BE2C (cell line): ENCODE results near the gene RNF223.

Source experiments
- DNase-seq: peaks from one replicate; pipeline ENCODE4 v3.0.0-alpha.2; 2020
- H3K27me3 ChIP-seq: fragments of 250-450 bp; sonication (Bioruptor Pico); 2 replicates; pipeline ENCODE4 v1.5.1; 2020; ENCODE audit warnings: mild to moderate bottlenecking
- H3K36me3 ChIP-seq: fragments of 250-450 bp; sonication (Bioruptor Pico); 2 replicates; pipeline ENCODE4 v1.5.1; 2020; ENCODE audit warnings: mild to moderate bottlenecking
- H3K4me1 ChIP-seq: fragments of 250-450 bp; sonication (Bioruptor Pico); 2 replicates; pipeline ENCODE4 v1.5.1; 2020
- H3K4me3 ChIP-seq: 2 replicates; pipeline ENCODE4 v1.5.1; 2011; ENCODE audit warnings: low read depth, low read length
- H3K9me3 ChIP-seq: fragments of 250-450 bp; sonication (Bioruptor Pico); 2 replicates; pipeline ENCODE4 v1.5.1; 2020
- TF ChIP-seq, protein P1 (sequence below): IDR thresholded peaks from 2 replicates; pipeline ENCODE4 v1.5.1; 2012; ENCODE audit warnings: mild to moderate bottlenecking, low read depth, low read length

RNF223 gene

DNA sequence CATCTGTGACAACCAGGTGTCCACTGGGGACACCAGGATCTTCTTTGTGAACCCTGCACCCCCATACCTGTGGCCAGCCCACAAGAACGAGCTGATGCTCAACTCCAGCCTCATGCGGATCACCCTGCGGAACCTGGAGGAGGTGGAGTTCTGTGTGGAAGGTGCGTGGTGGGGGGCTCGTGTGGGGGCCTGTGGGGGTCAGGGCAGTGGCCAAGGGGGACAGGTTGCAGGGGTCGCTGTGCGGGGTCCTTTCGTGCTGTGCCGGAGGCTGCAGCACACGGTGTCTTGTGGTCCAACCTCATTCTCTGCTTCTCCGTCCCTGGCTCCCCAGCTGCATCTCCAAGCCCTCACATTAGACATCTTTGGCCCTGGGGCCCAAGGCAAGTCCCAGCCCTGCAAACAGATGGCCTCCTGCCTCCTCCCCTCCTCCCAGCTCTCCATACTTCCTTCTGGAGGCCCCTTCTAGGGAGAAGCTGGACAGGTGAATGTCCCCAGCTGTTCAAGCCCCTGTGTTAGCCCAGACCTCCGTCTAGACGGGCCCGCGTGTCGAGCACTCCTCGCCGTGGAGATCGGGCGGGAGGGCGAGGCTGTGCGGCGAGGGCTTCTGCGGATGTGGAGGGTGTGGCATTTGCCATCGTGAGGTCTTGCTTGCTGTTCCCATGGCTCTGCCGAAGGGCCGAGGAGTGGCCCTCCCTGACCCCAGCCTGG, 51.6 kb downstream of the RNF223 start:
- peaks cover 10% of the 10 kb centered on the region for H3K27me3 ChIP-seq
- no peak for DNase-seq
- TF ChIP-seq, protein P1, sequence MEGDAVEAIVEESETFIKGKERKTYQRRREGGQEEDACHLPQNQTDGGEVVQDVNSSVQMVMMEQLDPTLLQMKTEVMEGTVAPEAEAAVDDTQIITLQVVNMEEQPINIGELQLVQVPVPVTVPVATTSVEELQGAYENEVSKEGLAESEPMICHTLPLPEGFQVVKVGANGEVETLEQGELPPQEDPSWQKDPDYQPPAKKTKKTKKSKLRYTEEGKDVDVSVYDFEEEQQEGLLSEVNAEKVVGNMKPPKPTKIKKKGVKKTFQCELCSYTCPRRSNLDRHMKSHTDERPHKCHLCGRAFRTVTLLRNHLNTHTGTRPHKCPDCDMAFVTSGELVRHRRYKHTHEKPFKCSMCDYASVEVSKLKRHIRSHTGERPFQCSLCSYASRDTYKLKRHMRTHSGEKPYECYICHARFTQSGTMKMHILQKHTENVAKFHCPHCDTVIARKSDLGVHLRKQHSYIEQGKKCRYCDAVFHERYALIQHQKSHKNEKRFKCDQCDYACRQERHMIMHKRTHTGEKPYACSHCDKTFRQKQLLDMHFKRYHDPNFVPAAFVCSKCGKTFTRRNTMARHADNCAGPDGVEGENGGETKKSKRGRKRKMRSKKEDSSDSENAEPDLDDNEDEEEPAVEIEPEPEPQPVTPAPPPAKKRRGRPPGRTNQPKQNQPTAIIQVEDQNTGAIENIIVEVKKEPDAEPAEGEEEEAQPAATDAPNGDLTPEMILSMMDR = no peak
- no peaks in the 10 kb centered on the region for H3K9me3 ChIP-seq
- peaks cover 7% of the 10 kb centered on the region for H3K4me1 ChIP-seq
- H3K4me3 ChIP-seq = no peak overlapping the region
- no peaks in the 10 kb centered on the region for H3K36me3 ChIP-seq

DNA sequence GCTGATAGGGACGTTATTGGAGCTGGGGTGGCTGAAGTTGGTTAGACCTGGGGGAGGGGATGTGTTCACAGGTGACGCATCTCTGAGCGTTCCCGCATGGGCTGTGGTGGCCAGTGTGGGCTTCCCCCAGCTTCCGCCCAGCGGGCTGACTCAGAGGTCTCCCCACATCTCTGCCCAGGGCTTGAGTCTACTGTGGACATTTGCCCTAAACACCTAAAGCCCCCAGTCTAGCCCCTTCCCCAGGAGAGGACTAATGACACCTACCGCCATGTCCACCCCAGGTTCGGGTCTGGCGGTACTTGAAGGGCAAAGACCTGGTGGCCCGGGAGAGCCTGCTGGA, 52.2 kb downstream of the RNF223 start:
- Histone ChIP-seq H3K36me3 (no peaks in the 10 kb centered on the region), H3K27me3 (peaks cover 10% of the 10 kb centered on the region), H3K4me1 (peaks cover 7% of the 10 kb centered on the region), H3K4me3 (no peak overlapping the region), H3K9me3 (no peaks in the 10 kb centered on the region)
- TF ChIP-seq, protein P1 = no peak
- no peak for DNase-seq

DNA sequence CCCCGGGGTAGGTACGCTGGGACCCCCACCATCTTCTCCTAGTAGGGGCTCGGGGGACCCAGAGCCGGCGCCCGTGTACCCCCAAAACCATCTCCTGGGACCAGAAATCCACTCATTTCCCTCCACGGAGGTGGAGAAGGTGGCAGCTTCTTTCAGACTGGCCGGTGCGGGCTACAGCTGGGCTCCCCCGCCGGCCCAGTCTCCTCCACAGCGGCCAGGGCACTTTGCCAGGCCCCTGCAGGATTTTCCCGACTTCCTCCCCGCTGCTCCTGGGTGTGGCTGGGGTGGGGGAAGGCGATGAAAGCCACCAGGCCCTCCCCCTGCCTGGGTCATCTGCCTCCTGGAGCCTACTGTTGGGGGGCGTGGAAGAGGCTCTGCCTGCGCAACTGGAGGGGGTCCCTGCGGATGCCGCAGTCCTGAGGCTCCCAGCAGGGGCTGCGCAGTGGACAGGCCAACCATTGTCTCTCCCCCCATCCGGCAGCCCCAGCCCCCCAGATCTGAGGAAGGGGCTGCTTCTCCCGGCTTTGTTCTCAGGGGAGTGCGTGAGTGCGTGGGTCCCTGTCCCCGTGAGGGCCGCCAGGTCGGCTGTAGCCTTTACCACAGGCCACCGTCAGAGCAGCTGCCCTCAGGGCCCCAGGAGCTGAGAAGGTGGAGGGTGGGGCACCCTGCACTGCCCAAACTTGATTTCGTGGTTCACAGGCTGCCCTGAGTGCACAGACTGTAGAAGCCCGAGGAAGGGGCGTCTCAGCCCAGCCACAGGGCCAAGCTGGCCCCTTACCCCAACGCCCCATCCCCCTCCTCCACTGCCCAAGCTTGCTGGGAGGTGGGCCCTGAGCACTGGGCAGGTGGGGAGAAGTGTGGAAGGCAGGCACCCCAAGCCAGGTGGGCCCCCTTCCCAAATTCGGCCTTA, 52.8 kb downstream of the RNF223 start:
- TF ChIP-seq, protein P1 = no peak
- Histone ChIP-seq H3K36me3 (no peaks in the 10 kb centered on the region), H3K4me1 (peaks cover 7% of the 10 kb centered on the region), H3K9me3 (no peaks in the 10 kb centered on the region), H3K4me3 (peak overlapping the region; percentile 24; the same call in 1 of the 2 replicates), H3K27me3 (peaks cover 10% of the 10 kb centered on the region; the same call in 1 of the 2 replicates)
- DNase-seq = peak; percentile 70
